ENCODE measurements around the gene PQBP1. TPM values are rescaled to one million over a fixed set of nuclear protein-coding genes. Genes with fewer than 3 reads are reported as not detected.

The PQBP1 gene
- total RNA-seq, 2 donors from 2014 or later = 43.6 to 48.1 TPM

GRCh38 chrX:48904626-48905025 is 6.9 kb downstream of the PQBP1 start:
- no peaks in the 10 kb centered on the region for H3K27me3 ChIP-seq
- intact Hi-C loops (cut with DNase I) = no loop called here
- DNase-seq = no peak
- no peaks in the 10 kb centered on the region for H3K9me3 ChIP-seq
- TF ChIP-seq POLR2A (IDR thresholded peaks at IDR 0.05) = no peak
- TF ChIP-seq, protein P1, sequence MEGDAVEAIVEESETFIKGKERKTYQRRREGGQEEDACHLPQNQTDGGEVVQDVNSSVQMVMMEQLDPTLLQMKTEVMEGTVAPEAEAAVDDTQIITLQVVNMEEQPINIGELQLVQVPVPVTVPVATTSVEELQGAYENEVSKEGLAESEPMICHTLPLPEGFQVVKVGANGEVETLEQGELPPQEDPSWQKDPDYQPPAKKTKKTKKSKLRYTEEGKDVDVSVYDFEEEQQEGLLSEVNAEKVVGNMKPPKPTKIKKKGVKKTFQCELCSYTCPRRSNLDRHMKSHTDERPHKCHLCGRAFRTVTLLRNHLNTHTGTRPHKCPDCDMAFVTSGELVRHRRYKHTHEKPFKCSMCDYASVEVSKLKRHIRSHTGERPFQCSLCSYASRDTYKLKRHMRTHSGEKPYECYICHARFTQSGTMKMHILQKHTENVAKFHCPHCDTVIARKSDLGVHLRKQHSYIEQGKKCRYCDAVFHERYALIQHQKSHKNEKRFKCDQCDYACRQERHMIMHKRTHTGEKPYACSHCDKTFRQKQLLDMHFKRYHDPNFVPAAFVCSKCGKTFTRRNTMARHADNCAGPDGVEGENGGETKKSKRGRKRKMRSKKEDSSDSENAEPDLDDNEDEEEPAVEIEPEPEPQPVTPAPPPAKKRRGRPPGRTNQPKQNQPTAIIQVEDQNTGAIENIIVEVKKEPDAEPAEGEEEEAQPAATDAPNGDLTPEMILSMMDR (IDR thresholded peaks at IDR 0.05) = no peak
- ATAC-seq = no peak
- no peak overlapping the region for H3K27ac ChIP-seq
- WGBS, 2 donors = 70 to 86% methylated on average over 2 to 6 of the region's 14 CpGs
- peaks cover 0 to 5% of the 10 kb centered on the region in 2 donors for H3K36me3 ChIP-seq (replicated peaks in 1 of 2; ENCODE audit: insufficient read depth in 1 of 2, low read depth in 2 of 2)
- peaks cover 3% of the 10 kb centered on the region for H3K4me1 ChIP-seq
- H3K4me3 ChIP-seq = no peak overlapping the region

- ATAC-seq (no peak), DNase-seq (no peak)
- TF ChIP-seq, protein P1 (IDR thresholded peaks at IDR 0.05) = no peak
- no peak for TF ChIP-seq POLR2A (IDR thresholded peaks at IDR 0.05)
- intact Hi-C loops (cut with DNase I) = no loop called here
- Histone ChIP-seq H3K9me3 (no peaks in the 10 kb centered on the region), H3K4me3 (no peak overlapping the region), H3K36me3 (replicated peaks in 1 of 2; ENCODE audit: insufficient read depth in 1 of 2, low read depth in 2 of 2) (peaks cover 0 to 5% of the 10 kb centered on the region in 2 donors), H3K27ac (no peak overlapping the region), H3K27me3 (no peaks in the 10 kb centered on the region), H3K4me1 (peaks cover 4% of the 10 kb centered on the region)
- 79% methylated on average over 4 of the region's 20 CpGs; no CpG with 5 or more reads in 1 of the 2 donors for WGBS, 2 donors
Observed at GRCh38 chrX:48905090-48905790, 7.5 kb downstream of the PQBP1 start.

GRCh38 chrX:48908600-48908999 is 10.9 kb downstream of the PQBP1 start:
- no peak for ATAC-seq
- intact Hi-C loops (cut with DNase I) = no loop called here
- Histone ChIP-seq H3K27me3 (no peaks in the 10 kb centered on the region), H3K4me1 (peaks cover 17% of the 10 kb centered on the region), H3K4me3 (no peak overlapping the region), H3K36me3 (replicated peaks in 1 of 2; ENCODE audit: insufficient read depth in 1 of 2, low read depth in 2 of 2) (no peaks in the 10 kb centered on the region), H3K9me3 (no peaks in the 10 kb centered on the region), H3K27ac (no peak overlapping the region)
- DNase-seq = no peak
- TF ChIP-seq, protein P1 (IDR thresholded peaks at IDR 0.05) = no peak
- TF ChIP-seq POLR2A (IDR thresholded peaks at IDR 0.05) = no peak
- 70 to 100% methylated on average over 1 of the region's 1 CpG for WGBS, 2 donors

DNA sequence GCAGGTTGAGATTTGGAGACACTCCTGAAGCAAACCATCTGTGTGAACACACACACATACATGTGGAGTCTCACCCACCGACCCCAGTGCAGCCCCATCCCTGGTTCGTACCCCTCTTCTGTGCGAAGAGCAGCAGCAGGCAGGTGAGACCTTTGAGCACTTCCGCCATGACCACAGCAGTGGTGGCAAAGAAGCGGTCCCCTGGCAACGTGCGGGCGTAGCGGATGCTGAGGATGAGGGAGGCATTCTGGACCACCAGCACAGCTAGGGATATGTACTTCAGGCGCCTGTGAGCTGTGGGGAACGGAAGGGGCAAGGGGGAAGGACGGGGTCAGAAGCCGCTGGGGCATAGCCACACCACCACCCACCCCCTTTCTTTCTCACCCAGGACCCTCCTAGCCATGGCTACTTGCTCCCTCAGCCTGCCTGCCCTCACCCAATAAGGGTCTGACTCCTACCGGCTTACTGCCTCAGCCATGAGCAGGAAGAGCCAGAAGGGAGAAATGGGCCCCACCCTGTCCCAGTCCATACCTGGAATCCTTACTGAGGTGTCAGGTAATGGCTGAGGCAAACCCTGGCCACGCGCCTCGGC is 12.1 kb downstream of the PQBP1 start:
- TF ChIP-seq POLR2A (IDR thresholded peaks at IDR 0.05) = no peak
- TF ChIP-seq, protein P1 (IDR thresholded peaks at IDR 0.05) = no peak
- 80 to 87% methylated on average over 3 to 17 of the region's 17 CpGs for WGBS, 2 donors
- H3K4me1 ChIP-seq = peaks cover 17% of the 10 kb centered on the region
- H3K36me3 ChIP-seq (replicated peaks in 1 of 2; ENCODE audit: insufficient read depth in 1 of 2, low read depth in 2 of 2) = no peaks in the 10 kb centered on the region
- intact Hi-C loops (cut with DNase I) = no loop called here
- no peak overlapping the region for H3K27ac ChIP-seq
- no peaks in the 10 kb centered on the region for H3K27me3 ChIP-seq
- H3K9me3 ChIP-seq = no peaks in the 10 kb centered on the region
- H3K4me3 ChIP-seq = no peak overlapping the region
- DNase-seq (no peak), ATAC-seq (no peak)
